MCF 10A (cell line): ENCODE data around the gene DIDO1. TPM values are rescaled to one million over a fixed set of nuclear protein-coding genes. Genes with fewer than 3 reads are reported as not detected.

Experiments used
- BruUV-seq: library from RNA; stranded (reverse); fragments of 400-500 nt; replicated peaks from 2 replicates; lab custom pipeline; 2021; lab: Mats Ljungman, UMichigan
- CTCF ChIA-PET: fragments of 300-600 bp; sonication (Branson Sonifier 250); formaldehyde crosslinking; extraction: SDS; loops from one replicate; lab custom pipeline; 2021; ENCODE audit warnings: antibody characterized with exemption, inconsistent platforms; lab: Yijun Ruan, JAX
- POLR2A ChIA-PET: fragments of 300-600, 350-650 bp; sonication (Branson Sonifier 250); formaldehyde crosslinking; extraction: SDS; loops from one replicate; lab custom pipeline; 2020; ENCODE audit warnings: antibody characterized with exemption, inconsistent platforms; lab: Yijun Ruan, JAX
- DNase-seq: peaks from one replicate; pipeline ENCODE4 v3.0.0-alpha.2; 2018; ENCODE audit not compliant: unreplicated experiment
- H3K27ac Mint-ChIP-seq: one replicate; pipeline ENCODE4 v1.8.0; 2022; ENCODE audit warnings: mild to moderate bottlenecking, low read depth, mixed read lengths; ENCODE audit not compliant: unreplicated experiment
- H3K27me3 Mint-ChIP-seq: one replicate; pipeline ENCODE4 v1.8.0; 2022; ENCODE audit warnings: mixed read lengths; ENCODE audit not compliant: insufficient read depth, unreplicated experiment
- H3K36me3 Mint-ChIP-seq: one replicate; pipeline ENCODE4 v1.8.0; 2022; ENCODE audit warnings: mild to moderate bottlenecking, moderate library complexity, mixed read lengths; ENCODE audit not compliant: insufficient read depth, unreplicated experiment
- H3K4me1 Mint-ChIP-seq: one replicate; pipeline ENCODE4 v1.8.0; 2022; ENCODE audit warnings: mixed read lengths; ENCODE audit not compliant: insufficient read depth, unreplicated experiment
- H3K4me3 Mint-ChIP-seq: one replicate; pipeline ENCODE4 v1.8.0; 2022; ENCODE audit warnings: mild to moderate bottlenecking, moderate library complexity, mixed read lengths; ENCODE audit not compliant: unreplicated experiment
- H3K9me3 Mint-ChIP-seq: one replicate; pipeline ENCODE4 v1.8.0; 2022; ENCODE audit warnings: mixed read lengths; ENCODE audit not compliant: unreplicated experiment
- intact Hi-C: fragments of 100-400 bp; cut with micrococcal nuclease; formaldehyde crosslinking; loops from 2 replicates; pipeline ENCODE4 v1.14.1; 2022
- total RNA-seq: library from RNA; stranded (reverse); gene quantifications from 2 replicates; pipeline ENCODE4 v1.2.3, GENCODE V29; 2022
- TF ChIP-seq, protein P1 (sequence below): fragments of 200-600 bp; IDR thresholded peaks from one replicate; pipeline ENCODE4 v1.8.0; 2022; ENCODE audit warnings: antibody characterized with exemption, mild to moderate bottlenecking; ENCODE audit not compliant: unreplicated experiment

The DIDO1 gene
- total RNA-seq, 1 experiment from 2014 or later, result 36.8 TPM

DNA sequence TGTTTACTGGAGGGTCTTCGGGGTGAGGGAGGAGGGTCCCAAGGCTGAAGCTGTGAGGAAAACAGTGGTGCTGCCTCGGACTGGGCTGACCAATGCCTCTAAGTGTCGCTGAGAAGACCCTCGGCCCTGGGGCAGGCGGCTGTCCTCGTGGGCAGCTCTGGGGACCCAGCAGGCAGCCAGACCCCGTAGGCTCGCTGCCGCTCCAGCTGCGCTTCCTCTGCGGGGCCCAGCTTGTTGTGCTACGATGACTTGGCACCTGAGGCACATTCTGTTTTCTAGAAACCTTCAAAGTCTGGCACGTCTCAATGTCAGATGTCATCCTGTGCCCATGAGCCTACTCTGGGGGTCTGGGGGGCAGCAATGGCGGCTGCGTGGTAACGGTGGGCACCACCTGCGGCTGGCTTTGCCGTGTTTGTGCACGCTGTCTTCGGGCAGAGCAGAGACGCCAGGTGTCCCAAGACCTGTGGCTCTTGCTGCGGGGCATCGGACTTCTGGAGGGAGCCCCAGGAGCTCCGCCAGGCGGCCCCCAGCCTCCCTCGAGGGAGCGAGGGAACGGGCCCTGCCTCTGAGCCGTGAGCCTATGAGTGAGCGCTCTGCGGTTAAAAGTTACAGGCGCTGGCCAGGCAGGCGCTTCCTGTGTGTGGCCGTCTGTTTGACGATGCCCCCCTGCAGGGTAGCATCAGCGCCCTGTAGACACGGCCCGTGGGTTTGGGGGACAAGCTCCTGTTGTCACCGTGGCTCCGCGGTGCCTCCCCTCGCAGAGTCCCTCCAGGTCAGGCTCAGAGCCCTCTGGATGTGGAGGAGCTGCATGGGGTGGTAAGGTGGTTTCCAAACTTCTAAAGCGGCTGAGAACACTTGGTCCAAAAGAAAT lies 33.0 kb upstream of the DIDO1 start:
- POLR2A ChIA-PET, result no interaction called here
- CTCF ChIA-PET, result interaction anchor here (0.5 to 0.9 kb wide), 4 partner anchors 10 to 57 kb away, joined by 3 to 5 read pairs (median 3); no protein-coding TSS in a partner anchor
- TF ChIP-seq, protein P1, sequence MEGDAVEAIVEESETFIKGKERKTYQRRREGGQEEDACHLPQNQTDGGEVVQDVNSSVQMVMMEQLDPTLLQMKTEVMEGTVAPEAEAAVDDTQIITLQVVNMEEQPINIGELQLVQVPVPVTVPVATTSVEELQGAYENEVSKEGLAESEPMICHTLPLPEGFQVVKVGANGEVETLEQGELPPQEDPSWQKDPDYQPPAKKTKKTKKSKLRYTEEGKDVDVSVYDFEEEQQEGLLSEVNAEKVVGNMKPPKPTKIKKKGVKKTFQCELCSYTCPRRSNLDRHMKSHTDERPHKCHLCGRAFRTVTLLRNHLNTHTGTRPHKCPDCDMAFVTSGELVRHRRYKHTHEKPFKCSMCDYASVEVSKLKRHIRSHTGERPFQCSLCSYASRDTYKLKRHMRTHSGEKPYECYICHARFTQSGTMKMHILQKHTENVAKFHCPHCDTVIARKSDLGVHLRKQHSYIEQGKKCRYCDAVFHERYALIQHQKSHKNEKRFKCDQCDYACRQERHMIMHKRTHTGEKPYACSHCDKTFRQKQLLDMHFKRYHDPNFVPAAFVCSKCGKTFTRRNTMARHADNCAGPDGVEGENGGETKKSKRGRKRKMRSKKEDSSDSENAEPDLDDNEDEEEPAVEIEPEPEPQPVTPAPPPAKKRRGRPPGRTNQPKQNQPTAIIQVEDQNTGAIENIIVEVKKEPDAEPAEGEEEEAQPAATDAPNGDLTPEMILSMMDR, result no peak
- Mint-ChIP-seq H3K4me1 (no peaks in the 10 kb centered on the region), H3K27me3 (no peaks in the 10 kb centered on the region), H3K9me3 (no peaks in the 10 kb centered on the region), H3K36me3 (no peaks in the 10 kb centered on the region), H3K4me3 (no peak overlapping the region), H3K27ac (no peak overlapping the region)
- DNase-seq, result no peak
- intact Hi-C loops, result no loop called here
- BruUV-seq, result no TSS peak

- Mint-ChIP-seq H3K4me3 (no peak overlapping the region), H3K27me3 (no peaks in the 10 kb centered on the region), H3K36me3 (no peaks in the 10 kb centered on the region), H3K27ac (no peak overlapping the region), H3K9me3 (no peaks in the 10 kb centered on the region), H3K4me1 (no peaks in the 10 kb centered on the region)
- no TSS peak for BruUV-seq
- POLR2A ChIA-PET, result no interaction called here
- DNase-seq, result no peak
- intact Hi-C loops, result no loop called here
- CTCF ChIA-PET, result interaction anchor here (0.5 to 0.9 kb wide), 2 partner anchors 11 to 12 kb away, joined by 3 read pairs; no protein-coding TSS in a partner anchor
- TF ChIP-seq, protein P1, result no peak
These were observed 32.2 kb upstream of the DIDO1 start for GRCh38 chr20:62958388-62959100.

DNA sequence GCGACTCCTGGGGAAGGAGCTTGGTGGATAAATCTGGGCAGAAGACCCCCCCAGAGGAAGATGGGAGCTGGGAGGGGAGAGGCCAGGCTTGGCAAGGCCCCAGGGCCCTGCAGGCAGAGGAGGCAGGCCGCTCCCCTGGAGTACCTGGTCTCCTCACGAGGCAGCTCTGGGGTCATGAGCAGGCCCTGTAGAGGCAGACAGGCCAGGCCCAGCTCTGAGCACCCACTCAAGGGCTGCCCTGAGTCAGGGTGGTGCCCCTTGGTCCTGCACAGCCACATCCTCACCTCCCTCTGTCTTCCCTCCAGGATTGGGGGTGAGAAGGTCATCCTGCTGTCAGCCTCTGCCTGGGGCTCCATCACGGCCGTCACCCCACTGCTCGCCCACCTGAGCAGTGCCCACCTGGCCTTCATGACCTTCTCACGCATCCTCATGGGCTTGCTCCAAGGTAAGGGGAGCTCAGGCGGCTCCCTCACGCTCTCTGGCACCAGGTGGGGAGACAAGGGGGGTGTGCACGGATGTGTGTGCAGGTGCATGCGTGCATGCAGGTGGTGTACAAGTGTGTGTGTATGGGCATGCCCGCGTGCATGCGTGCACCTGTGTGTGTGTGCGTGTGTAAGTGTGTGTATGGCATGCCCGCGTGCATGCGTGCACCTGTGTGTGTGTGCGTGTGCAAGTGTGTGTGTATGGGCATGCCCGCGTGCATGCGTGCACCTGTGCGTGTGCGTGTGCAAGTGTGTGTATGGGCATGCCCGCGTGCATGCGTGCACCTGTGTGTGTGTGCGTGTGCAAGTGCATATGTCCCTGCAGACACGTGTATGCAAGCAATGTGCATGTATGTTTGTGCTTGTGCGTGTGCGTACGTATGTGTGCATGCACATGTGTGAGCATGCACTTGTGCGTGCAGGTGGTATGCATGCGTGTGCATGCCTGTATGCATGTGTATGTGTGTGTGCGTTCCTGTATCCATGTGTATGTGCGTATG lies 31.1 kb upstream of the DIDO1 start:
- TF ChIP-seq, protein P1, result no peak
- no peaks in the 10 kb centered on the region for H3K36me3 Mint-ChIP-seq
- H3K4me1 Mint-ChIP-seq, result no peaks in the 10 kb centered on the region
- ChIA-PET CTCF (interaction anchor here (0.7 kb wide), 1 partner anchor 15 kb away, joined by 6 read pairs; no protein-coding TSS in a partner anchor), POLR2A (interaction anchor here (0.9 kb wide), 1 partner anchor 19 kb away, joined by 3 read pairs; no protein-coding TSS in a partner anchor)
- no peak overlapping the region for H3K4me3 Mint-ChIP-seq
- BruUV-seq, result no TSS peak
- intact Hi-C loops, result no loop called here
- H3K27ac Mint-ChIP-seq, result no peak overlapping the region
- no peaks in the 10 kb centered on the region for H3K9me3 Mint-ChIP-seq
- DNase-seq, result no peak
- no peaks in the 10 kb centered on the region for H3K27me3 Mint-ChIP-seq
